IMR-90 (cell line): ENCODE measurements around the gene PAX9. TPM values are rescaled to one million over a fixed set of nuclear protein-coding genes. Genes with fewer than 3 reads are reported as not detected.

ENCODE experiments used
- ATAC-seq: fragments of 200-7000 bp; cut with Tn5 transposase; 2 replicates; pipeline ENCODE4 v1.9.1; 2020; ENCODE audit warnings: low read depth, mild to moderate bottlenecking, moderate library complexity
- BruUV-seq: library from RNA; stranded (reverse); fragments of 400-500 nt; replicated peaks from 2 replicates; lab custom pipeline; 2021; lab: Mats Ljungman, UMichigan
- CTCF ChIA-PET: fragments of 300-600 bp; formaldehyde crosslinking; extraction: SDS; loops from one replicate; lab custom pipeline; 2021; ENCODE audit warnings: antibody characterized with exemption; lab: Yijun Ruan, JAX
- POLR2A ChIA-PET: fragments of 300-600 bp; sonication (Branson Sonifier 250); formaldehyde crosslinking; loops from one replicate; lab custom pipeline; 2022; ENCODE audit warnings: antibody characterized with exemption; ENCODE audit not compliant: unreplicated experiment; lab: Charles Lee
- DNase-seq: peaks from one replicate; pipeline ENCODE4 v3.0.0; 2013
- H2AFZ ChIP-seq: replicated peaks from 2 replicates; pipeline ENCODE3; 2013; ENCODE audit warnings: low read length, mild to moderate bottlenecking; ENCODE audit not compliant: poor library complexity
- H2AK5ac ChIP-seq: 2 replicates; pipeline ENCODE4 v1.6.1; 2013; ENCODE audit warnings: low read depth, low read length, inconsistent platforms
- H2AK9ac ChIP-seq: replicated peaks from 2 replicates; pipeline ENCODE3; 2013; ENCODE audit warnings: mild to moderate bottlenecking, low read depth, low read length, moderate library complexity; ENCODE audit not compliant: poor library complexity
- H2BK120ac ChIP-seq: 2 replicates; pipeline ENCODE4 v1.6.1; 2013; ENCODE audit warnings: low read depth, low read length, inconsistent platforms
- H2BK15ac ChIP-seq: 3 replicates; pipeline ENCODE4 v1.6.1; 2013; ENCODE audit warnings: low read depth, low read length, inconsistent platforms
- H2BK20ac ChIP-seq: 2 replicates; pipeline ENCODE4 v1.6.1; 2013; ENCODE audit warnings: low read depth, mild to moderate bottlenecking, inconsistent platforms, low read length, moderate library complexity
- H2BK5ac ChIP-seq: 2 replicates; pipeline ENCODE4 v1.6.1; 2013; ENCODE audit warnings: mild to moderate bottlenecking, low read depth, low read length, inconsistent platforms; ENCODE audit not compliant: poor library complexity, severe bottlenecking
- H3K14ac ChIP-seq: replicated peaks from 2 replicates; pipeline ENCODE4 v1.6.1; 2013; ENCODE audit warnings: low read depth, low read length, inconsistent platforms
- H3K18ac ChIP-seq: 2 replicates; pipeline ENCODE4 v1.6.1; 2013; ENCODE audit warnings: low read depth, low read length, control low read depth
- H3K23ac ChIP-seq: 2 replicates; pipeline ENCODE4 v1.6.1; 2013; ENCODE audit warnings: low read depth, low read length, inconsistent platforms
- H3K27ac ChIP-seq: 2 replicates; pipeline ENCODE4 v1.5.1; 2013; ENCODE audit warnings: mild to moderate bottlenecking, control low read depth, low read length; ENCODE audit not compliant: insufficient read depth
- H3K27me3 ChIP-seq: 2 replicates; pipeline ENCODE4 v1.6.1; 2013; ENCODE audit warnings: low read length; ENCODE audit not compliant: control insufficient read depth, insufficient read depth
- H3K36me3 ChIP-seq: 2 replicates; pipeline ENCODE4 v1.6.1; 2013; ENCODE audit warnings: low read length, mixed read lengths; ENCODE audit not compliant: control insufficient read depth, insufficient read depth
- H3K4ac ChIP-seq: 2 replicates; pipeline ENCODE4 v1.6.1; 2013; ENCODE audit warnings: low read depth, low read length, inconsistent platforms
- H3K4me1 ChIP-seq: 2 replicates; pipeline ENCODE4 v1.6.1; 2013; ENCODE audit warnings: low read length, mixed read lengths; ENCODE audit not compliant: control insufficient read depth, insufficient read depth
- H3K4me2 ChIP-seq: 2 replicates; pipeline ENCODE4 v1.6.1; 2013; ENCODE audit warnings: low read depth, mild to moderate bottlenecking, control low read depth, low read length, moderate library complexity
- H3K4me3 ChIP-seq: 2 replicates; pipeline ENCODE4 v1.5.1; 2013; ENCODE audit warnings: low read depth, mild to moderate bottlenecking, control low read depth, low read length, moderate library complexity; ENCODE audit not compliant: insufficient read depth
- H3K56ac ChIP-seq: 2 replicates; pipeline ENCODE4 v1.6.1; 2013; ENCODE audit warnings: low read length, inconsistent platforms; ENCODE audit not compliant: insufficient read depth; ENCODE audit errors: extremely low read depth
- H3K79me1 ChIP-seq, 2 experiments: 2 replicates each; pipeline ENCODE4 v1.6.1; 2013; ENCODE audit warnings: low read length in 2 of 2, inconsistent platforms in 1 of 2, low read depth in 1 of 2
- H3K9ac ChIP-seq: 2 replicates; pipeline ENCODE4 v1.6.1; 2013; ENCODE audit warnings: low read depth, low read length, control low read depth
- H3K9me1 ChIP-seq: 2 replicates; pipeline ENCODE4 v1.6.1; 2013; ENCODE audit warnings: low read length, inconsistent platforms; ENCODE audit not compliant: insufficient read depth
- H3K9me3 ChIP-seq: 2 replicates; pipeline ENCODE4 v1.6.1; 2013; ENCODE audit warnings: low read length; ENCODE audit not compliant: control insufficient read depth, insufficient read depth
- H4K20me1 ChIP-seq: 2 replicates; pipeline ENCODE4 v1.6.1; 2013; ENCODE audit warnings: low read length, inconsistent platforms; ENCODE audit not compliant: insufficient read depth
- H4K5ac ChIP-seq: 2 replicates; pipeline ENCODE4 v1.6.1; 2013; ENCODE audit warnings: mild to moderate bottlenecking, low read depth, low read length, control low read depth
- H4K8ac ChIP-seq, 2 experiments: 2 replicates each; pipeline ENCODE4 v1.6.1; 2013; ENCODE audit warnings: low read depth in 2 of 2, low read length in 2 of 2, control low read depth in 1 of 2, inconsistent platforms in 1 of 2
- H4K91ac ChIP-seq: 2 replicates; pipeline ENCODE4 v1.6.1; 2013; ENCODE audit warnings: low read depth, low read length, inconsistent platforms; ENCODE audit not compliant: insufficient read depth
- BHLHE40 ChIP-seq: fragments of 150-350 bp; IDR thresholded peaks from 2 replicates; pipeline ENCODE4 v1.6.1; 2016; ENCODE audit warnings: mild to moderate bottlenecking, low read depth, low read length
- FOS ChIP-seq: fragments of 150-350 bp; IDR thresholded peaks from 2 replicates; pipeline ENCODE4 v1.6.1; 2016; ENCODE audit warnings: low read depth, low read length
- MAFK ChIP-seq: IDR thresholded peaks from 2 replicates; pipeline ENCODE4 v1.6.1; 2012; ENCODE audit warnings: low read depth, low read length, improper control_type of control experiment
- MAZ ChIP-seq: IDR thresholded peaks from 2 replicates; pipeline ENCODE4 v1.6.1; 2012; ENCODE audit warnings: low read depth, mild to moderate bottlenecking, low read length, improper control_type of control experiment, moderate library complexity, borderline replicate concordance
- MXI1 ChIP-seq: IDR thresholded peaks from 2 replicates; pipeline ENCODE4 v1.6.1; 2012; ENCODE audit warnings: low read depth, mild to moderate bottlenecking, low read length, moderate library complexity, borderline replicate concordance
- NFE2L2 ChIP-seq: fragments of 150-350 bp; IDR thresholded peaks from 2 replicates; pipeline ENCODE4 v1.6.1; 2016; ENCODE audit warnings: low read depth, mild to moderate bottlenecking, low read length
- POLR2A ChIP-seq: IDR thresholded peaks from 2 replicates; pipeline ENCODE4 v1.6.1; 2012; ENCODE audit warnings: mild to moderate bottlenecking, low read depth, low read length
- RAD21 ChIP-seq: IDR thresholded peaks from 2 replicates; pipeline ENCODE4 v1.6.1; 2012; ENCODE audit warnings: low read length, improper control_type of control experiment
- RFX5 ChIP-seq: IDR thresholded peaks from 2 replicates; pipeline ENCODE4 v1.8.0; 2012; ENCODE audit warnings: low read depth, mild to moderate bottlenecking, low read length, moderate library complexity
- WGBS, 2 experiments: methylation state at CpG; one replicate each; pipeline versions ENCODE4 v1.1.5 to v1.1.7; 2013; ENCODE audit warnings: missing lambda C conversion rate in 2 of 2; ENCODE audit not compliant: insufficient read length in 1 of 2; ENCODE audit errors: extremely low coverage in 2 of 2; 5-methylcytosine and 5-hydroxymethylcytosine counted together
- dilution Hi-C: fragments of 300-500 bp; cut with HindIII; formaldehyde crosslinking; loops from one replicate; pipeline ENCODE4 v1.14.3; 2018; ENCODE audit warnings: low sequenced_read_pairs; ENCODE audit not compliant: unreplicated experiment
- in situ Hi-C: fragments of 300-500 bp; cut with MboI; formaldehyde crosslinking; loops from 3 replicates; pipeline ENCODE4 v1.14.3; 2019; ENCODE audit warnings: low sequenced_read_pairs, inconsistent platforms, mixed read lengths
- intact Hi-C: fragments of 100-400 bp; cut with micrococcal nuclease; formaldehyde crosslinking; loops from 2 replicates; pipeline ENCODE4 v1.10.0; 2022
- polyA plus RNA-seq, 3 experiments: library from polyadenylated mRNA; depleted of rRNA; stranded (reverse); fragments of >200 nt; gene quantifications; 2 replicates each; pipeline ENCODE4 v1.2.3, GENCODE V29; 2012; ENCODE audit warnings: low replicate concordance in 1 of 3
- total RNA-seq: library from RNA; depleted of rRNA; stranded (reverse); fragments of >200 nt; gene quantifications from 2 replicates; pipeline ENCODE4 v1.2.3, GENCODE V29; 2012
- TF ChIP-seq, protein P1 (sequence below): conservative IDR thresholded peaks from 2 replicates; pipeline ENCODE4 v1.5.1; 2012; ENCODE audit warnings: mild to moderate bottlenecking, low read depth, low read length, improper control_type of control experiment
- TF ChIP-seq, protein P2 (sequence below): fragments of 150-350 bp; IDR thresholded peaks from 2 replicates; pipeline ENCODE4 v1.6.1; 2017; ENCODE audit warnings: mild to moderate bottlenecking, antibody characterized with exemption, low read length, low read depth

PAX9 gene
- total and polyA plus RNA-seq, 2 of the 4 experiments (the other 2 are of a cell fraction), result not detected

DNA sequence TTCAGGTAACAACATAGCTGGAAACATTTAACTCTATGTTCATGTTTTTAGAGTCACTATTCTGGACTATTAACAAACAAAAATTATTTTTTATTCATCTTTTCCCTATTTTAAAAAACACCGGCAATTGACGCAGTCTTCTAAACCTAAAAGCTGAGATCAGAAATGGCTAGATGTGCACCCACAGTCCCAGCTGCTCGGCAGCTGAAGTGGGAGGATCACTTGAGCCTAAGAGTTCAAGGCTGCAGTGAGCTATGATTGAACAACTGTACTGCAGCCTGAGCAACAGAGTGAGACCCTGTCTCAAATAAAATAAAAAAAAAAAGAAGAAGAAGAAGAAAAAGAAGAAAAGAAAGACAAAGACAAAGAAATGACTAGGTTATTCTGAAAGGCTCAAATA lies 64.5 kb downstream of the PAX9 start:
- ATAC-seq (no peak), DNase-seq (no peak)
- H3K4me2 ChIP-seq, result no peak overlapping the region
- no peak overlapping the region for H2AK5ac ChIP-seq
- H3K18ac ChIP-seq, result no peak overlapping the region
- in situ Hi-C loops, result no loop called here
- no peak overlapping the region for H2BK120ac ChIP-seq
- no peaks in the 10 kb centered on the region for H3K36me3 ChIP-seq
- TF ChIP-seq RFX5, result no peak
- TF ChIP-seq NFE2L2, result no peak
- TF ChIP-seq, protein P1, sequence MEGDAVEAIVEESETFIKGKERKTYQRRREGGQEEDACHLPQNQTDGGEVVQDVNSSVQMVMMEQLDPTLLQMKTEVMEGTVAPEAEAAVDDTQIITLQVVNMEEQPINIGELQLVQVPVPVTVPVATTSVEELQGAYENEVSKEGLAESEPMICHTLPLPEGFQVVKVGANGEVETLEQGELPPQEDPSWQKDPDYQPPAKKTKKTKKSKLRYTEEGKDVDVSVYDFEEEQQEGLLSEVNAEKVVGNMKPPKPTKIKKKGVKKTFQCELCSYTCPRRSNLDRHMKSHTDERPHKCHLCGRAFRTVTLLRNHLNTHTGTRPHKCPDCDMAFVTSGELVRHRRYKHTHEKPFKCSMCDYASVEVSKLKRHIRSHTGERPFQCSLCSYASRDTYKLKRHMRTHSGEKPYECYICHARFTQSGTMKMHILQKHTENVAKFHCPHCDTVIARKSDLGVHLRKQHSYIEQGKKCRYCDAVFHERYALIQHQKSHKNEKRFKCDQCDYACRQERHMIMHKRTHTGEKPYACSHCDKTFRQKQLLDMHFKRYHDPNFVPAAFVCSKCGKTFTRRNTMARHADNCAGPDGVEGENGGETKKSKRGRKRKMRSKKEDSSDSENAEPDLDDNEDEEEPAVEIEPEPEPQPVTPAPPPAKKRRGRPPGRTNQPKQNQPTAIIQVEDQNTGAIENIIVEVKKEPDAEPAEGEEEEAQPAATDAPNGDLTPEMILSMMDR, result no peak
- TF ChIP-seq MAFK, result no peak
- TF ChIP-seq, protein P2, sequence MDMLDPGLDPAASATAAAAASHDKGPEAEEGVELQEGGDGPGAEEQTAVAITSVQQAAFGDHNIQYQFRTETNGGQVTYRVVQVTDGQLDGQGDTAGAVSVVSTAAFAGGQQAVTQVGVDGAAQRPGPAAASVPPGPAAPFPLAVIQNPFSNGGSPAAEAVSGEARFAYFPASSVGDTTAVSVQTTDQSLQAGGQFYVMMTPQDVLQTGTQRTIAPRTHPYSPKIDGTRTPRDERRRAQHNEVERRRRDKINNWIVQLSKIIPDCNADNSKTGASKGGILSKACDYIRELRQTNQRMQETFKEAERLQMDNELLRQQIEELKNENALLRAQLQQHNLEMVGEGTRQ, result no peak
- no peak for TF ChIP-seq MXI1
- no peak for TF ChIP-seq MAZ
- no peak for TF ChIP-seq FOS
- no peak for TF ChIP-seq RAD21
- no peak for TF ChIP-seq POLR2A
- no peak for TF ChIP-seq BHLHE40
- H3K23ac ChIP-seq, result no peak overlapping the region
- H3K4ac ChIP-seq, result no peak overlapping the region
- no peak overlapping the region for H3K14ac ChIP-seq
- intact Hi-C loops, result no loop called here
- H2BK5ac ChIP-seq, result no peak overlapping the region
- no peak overlapping the region for H2BK20ac ChIP-seq
- H3K27me3 ChIP-seq, result no peaks in the 10 kb centered on the region
- H4K20me1 ChIP-seq, result no peaks in the 10 kb centered on the region
- H4K5ac ChIP-seq, result no peak overlapping the region
- dilution Hi-C loops, result no loop called here
- no peaks in the 10 kb centered on the region for H3K9me1 ChIP-seq
- no peak overlapping the region for H3K4me3 ChIP-seq
- no CpG with 5 or more reads among the region's 3 CpGs for WGBS, 2 experiments
- H2BK15ac ChIP-seq, result no peak overlapping the region
- no peaks in the 10 kb centered on the region for H3K79me1 ChIP-seq
- H3K27ac ChIP-seq, result no peak overlapping the region
- no peak overlapping the region for H3K56ac ChIP-seq
- no peak overlapping the region for H4K8ac ChIP-seq
- no peaks in the 10 kb centered on the region for H3K9me3 ChIP-seq
- H2AFZ ChIP-seq, result no peak overlapping the region
- ChIA-PET POLR2A (no interaction called here), CTCF (no interaction called here)
- H2AK9ac ChIP-seq, result no peak overlapping the region
- H3K4me1 ChIP-seq, result no peaks in the 10 kb centered on the region
- no peak overlapping the region for H3K9ac ChIP-seq
- no TSS peak for BruUV-seq
- no peak overlapping the region for H4K91ac ChIP-seq
